Measurements from ENCODE around the gene AP3B1. TPM values are rescaled to one million over a fixed set of nuclear protein-coding genes. Genes with fewer than 3 reads are reported as not detected.

Gene AP3B1
- total RNA-seq, 1 experiment from 2014 or later = 41.8 TPM

GRCh38 chr5:78288246-78288645 lies 6.3 kb downstream of the AP3B1 start:
- H3K27me3 Mint-ChIP-seq (ENCODE audit: low read depth) = no peaks in the 10 kb centered on the region
- no peak overlapping the region for H3K23ac ChIP-seq (ENCODE audit: insufficient read length, low read depth, low read length)
- no peaks in the 10 kb centered on the region for H3K27me3 ChIP-seq (ENCODE audit: insufficient read depth, low read length)
- H2AK5ac ChIP-seq (ENCODE audit: insufficient read length, low read length) = no peak overlapping the region
- H3K36me3 Mint-ChIP-seq (ENCODE audit: insufficient read depth in 1 of 3, low read depth in 3 of 3) = peaks cover 0 to 7% (median 0%) of the 10 kb centered on the region in 3 experiments; a peak in 1 of 7 replicates
- H3K27ac Mint-ChIP-seq = no peak overlapping the region
- peaks cover 3% of the 10 kb centered on the region for H3K79me1 ChIP-seq (ENCODE audit: insufficient read depth, low read depth, low read length, poor library complexity, severe bottlenecking)
- no peak overlapping the region for H3K56ac ChIP-seq (ENCODE audit: insufficient read length, low read depth, low read length)
- no peak overlapping the region for H3T11ph ChIP-seq (ENCODE audit: low read length)
- no peak overlapping the region for H3K27ac ChIP-seq (ENCODE audit: insufficient read length, low read depth, low read length)
- DNase-seq = no peak
- no peak overlapping the region for H2BK15ac ChIP-seq (ENCODE audit: low read depth, low read length)
- H4K8ac ChIP-seq (replicated peaks; ENCODE audit: insufficient read length, low read depth, low read length) = no peak overlapping the region
- H3K9me3 Mint-ChIP-seq = no peaks in the 10 kb centered on the region
- H4K91ac ChIP-seq (ENCODE audit: insufficient read length, low read depth, low read length) = no peak overlapping the region
- H2BK12ac ChIP-seq (ENCODE audit: insufficient read length, low read depth, low read length) = no peak overlapping the region
- H4K20me1 ChIP-seq (ENCODE audit: control insufficient read depth, insufficient read depth, insufficient read length) = no peaks in the 10 kb centered on the region
- H3K4me1 Mint-ChIP-seq = peaks cover 30 to 49% of the 10 kb centered on the region in 2 experiments
- no peak overlapping the region for H3K14ac ChIP-seq (ENCODE audit: insufficient read depth, low read length)
- no peak overlapping the region for H4K5ac ChIP-seq (ENCODE audit: insufficient read length, low read depth, low read length)
- WGBS (ENCODE audit: extremely low coverage, insufficient read length, low lambda C conversion rate) = no CpG with 5 or more reads among the region's 3 CpGs
- no peak overlapping the region for H2BK20ac ChIP-seq (ENCODE audit: low read depth, low read length, poor library complexity, severe bottlenecking)
- TF ChIP-seq CTCF (conservative IDR thresholded peaks at IDR 0.05) = no peak
- H3K79me2 ChIP-seq (ENCODE audit: insufficient read depth, low read length) = peaks cover 7% of the 10 kb centered on the region
- no peak overlapping the region for H3K4me3 Mint-ChIP-seq
- no peak overlapping the region for H3K9ac ChIP-seq (ENCODE audit: extremely low read depth, insufficient read length, low read length)
- H3K18ac ChIP-seq (ENCODE audit: insufficient read length, low read depth, low read length) = no peak overlapping the region
- 0 out of 2 replicates have a peak, but pooled peaks cover 2% of the 10 kb centered on the region for H3K4me1 ChIP-seq (ENCODE audit: insufficient read depth, low read length)
- no peaks in the 10 kb centered on the region for H3K9me3 ChIP-seq (ENCODE audit: control insufficient read depth, low read depth, low read length)
- H2AFZ ChIP-seq (ENCODE audit: low read length) = no peak overlapping the region
- no peak overlapping the region for H3K4ac ChIP-seq (ENCODE audit: low read depth, low read length)
- no peak overlapping the region for H2BK120ac ChIP-seq (ENCODE audit: low read depth, low read length, poor library complexity, severe bottlenecking)
- no peaks in the 10 kb centered on the region for H3K23me2 ChIP-seq (ENCODE audit: insufficient read length, low read depth, low read length, poor library complexity, severe bottlenecking)
- H3K4me2 ChIP-seq (ENCODE audit: insufficient read depth, insufficient read length, low read length) = no peak overlapping the region
- no peak overlapping the region for H2BK5ac ChIP-seq (ENCODE audit: insufficient read length, low read length)

Measured in H9 (cell line).